Ovary (tissue), 9 donors: ENCODE data around the gene FOXO1. TPM values are rescaled to one million over a fixed set of nuclear protein-coding genes. Genes with fewer than 3 reads are reported as not detected.

Source experiments
- DNase-seq, 5 donors: peaks; one replicate each; pipeline ENCODE4 v3.0.0-alpha.2; 2019 to 2020
- H3K27ac ChIP-seq, 2 donors: fragments of 200-600 bp; one replicate each; pipeline versions ENCODE4 v1.5.1 to v1.8.0; 2019 to 2022
- H3K27me3 ChIP-seq: fragments of 200-600 bp; one replicate; pipeline ENCODE4 v1.8.0; 2022
- H3K36me3 ChIP-seq: fragments of 200-600 bp; sonication (generic); one replicate; pipeline ENCODE4 v1.5.1; 2019
- H3K4me1 ChIP-seq: one replicate; pipeline ENCODE4 v1.8.1; 2013; ENCODE audit warnings: mild to moderate bottlenecking, moderate library complexity; ENCODE audit not compliant: insufficient read depth
- H3K4me3 ChIP-seq: fragments of 200-600 bp; sonication (generic); one replicate; pipeline ENCODE4 v1.5.1; 2017
- H3K9me3 ChIP-seq, 2 donors: fragments of 200-600 bp in 1 of 2; sonication (generic) in 1 of 2; one replicate each; pipeline versions ENCODE4 v1.5.1 to v1.8.1; 2013 to 2019; ENCODE audit warnings: mild to moderate bottlenecking in 1 of 2, moderate library complexity in 1 of 2
- CTCF ChIP-seq, 3 donors: fragments of 450-650 bp in 2 of 3; fragments of 200-600 bp in 1 of 3; IDR thresholded peaks; one replicate each; pipeline versions ENCODE4 v1.5.1 to v1.8.0; 2016 to 2022; ENCODE audit warnings: antibody characterized with exemption in 3 of 3, mild to moderate bottlenecking in 1 of 3
- EP300 ChIP-seq: sonication (generic); formaldehyde crosslinking; IDR thresholded peaks from one replicate; pipeline ENCODE4 v1.6.1; 2017; ENCODE audit warnings: antibody characterized with exemption
- POLR2A ChIP-seq: fragments of 450-650 bp; IDR thresholded peaks from one replicate; pipeline ENCODE4 v1.6.1; 2017; ENCODE audit warnings: antibody characterized with exemption, mild to moderate bottlenecking, moderate library complexity
- WGBS, 3 donors: extraction: QIAGEN DNeasy Blood & Tissue Kit in 1 of 3; methylation state at CpG; one replicate each; pipeline versions ENCODE4 v1.1.5 to v1.1.7; 2013 to 2017; 5-methylcytosine and 5-hydroxymethylcytosine counted together
- intact Hi-C, 4 donors: fragments of 100-400 bp; cut with DNase I; formaldehyde crosslinking; loops; one replicate each; pipeline versions ENCODE4 v1.11.0 to v1.15.1; 2022 to 2023
- polyA plus RNA-seq, 2 donors: library from polyadenylated mRNA; stranded (reverse); fragments of 200-250 nt in 1 of 2; fragments of 350-450 nt in 1 of 2; fragmentation: Illumina TruSeq in 1 of 2; extraction: RNeasy Lipid Tissue Mini Kit (QIAGEN cat#74804) in 1 of 2; gene quantifications; one replicate each; pipeline ENCODE4 v1.2.3, GENCODE V29; 2013 to 2014
- total RNA-seq, 7 donors: library from RNA; depleted of rRNA in 2 of 7; stranded (reverse); fragments of >200 nt in 2 of 7; fragmentation: NEBNext Ultra II Directional in 3 of 7; extraction: Animal tissue kit (Norgen Biotek cat#: 25700) in 3 of 7; gene quantifications; one replicate each; pipeline versions ENCODE4 v1.1.0 to v1.2.4, GENCODE V29; 2016 to 2023
- donor health status: DM: no; HTN: no; CAD: no; lungs with moderate emphysema.
- donor health status: DM: no; HTN: no; CAD: no.
- donor health status: Bipolar disorder and iron deficiency.
- donor health status: DM: yes; HTN: yes; CAD: no.
- donor health status: DM: no; HTN: no; CAD: no.
- donor health status: DM: yes; HTN: yes; CAD: no.

The FOXO1 gene
- total and polyA plus RNA-seq, 9 donors, result 51.5 to 157 (median 107) TPM

DNA sequence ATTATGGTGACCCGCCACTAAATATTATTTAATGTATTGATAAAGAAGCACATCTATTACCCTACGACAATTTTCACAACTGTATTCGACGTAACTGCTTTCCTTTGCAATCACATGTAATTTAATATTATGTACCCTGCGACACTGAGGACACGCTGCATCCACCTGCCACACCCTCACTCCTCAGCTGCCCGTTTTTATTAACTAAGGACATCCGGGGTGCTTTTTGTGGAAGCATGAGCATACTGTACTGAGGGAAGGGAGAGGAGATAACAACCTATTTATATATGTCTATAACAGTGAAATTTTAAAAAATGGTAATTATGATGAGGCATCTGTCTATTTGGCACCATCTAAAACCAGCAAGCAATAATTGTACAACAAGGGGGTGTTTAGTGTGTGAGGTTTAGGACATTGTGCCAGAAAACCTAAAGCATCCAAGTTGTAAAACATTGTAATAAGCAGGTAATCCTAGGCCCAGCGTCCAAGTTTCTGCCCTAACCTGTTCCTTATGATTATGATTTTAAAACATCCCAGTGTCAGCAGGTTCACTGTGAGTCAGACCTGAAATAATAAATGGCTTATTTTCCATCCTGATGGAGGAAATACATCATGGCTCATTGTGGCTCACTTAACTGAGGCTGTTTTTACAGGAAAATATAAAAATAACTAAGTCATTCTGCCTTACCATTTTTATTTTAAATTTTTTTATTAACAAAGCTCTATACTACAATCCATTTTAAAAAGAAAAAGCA lies 56.3 kb downstream of the FOXO1 start:
- H3K4me1 ChIP-seq, result peaks cover 36% of the 10 kb centered on the region
- H3K27me3 ChIP-seq, result no peaks in the 10 kb centered on the region
- H3K9me3 ChIP-seq, result no peaks in the 10 kb centered on the region
- H3K4me3 ChIP-seq, result no peak overlapping the region
- no peak overlapping the region for H3K27ac ChIP-seq
- DNase-seq, result no peak
- TF ChIP-seq CTCF (IDR thresholded peaks at IDR 0.05), result no peak
- no peak for TF ChIP-seq POLR2A
- no peak for TF ChIP-seq EP300
- no peaks in the 10 kb centered on the region for H3K36me3 ChIP-seq
- intact Hi-C loops, result no loop called here
- WGBS, 3 donors, result 78 to 85% (median 81%) methylated on average over 9 of the region's 9 CpGs

GRCh38 chr13:40608308-40608707 lies 58.1 kb downstream of the FOXO1 start:
- intact Hi-C loops, result no loop called here
- WGBS, 3 donors, result 96 to 98% (median 97%) methylated on average over 1 of the region's 1 CpG
- Histone ChIP-seq H3K36me3 (no peaks in the 10 kb centered on the region), H3K4me3 (no peak overlapping the region), H3K27me3 (no peaks in the 10 kb centered on the region), H3K4me1 (peaks cover 23% of the 10 kb centered on the region), H3K27ac (no peak overlapping the region), H3K9me3 (no peaks in the 10 kb centered on the region)
- DNase-seq, result no peak
- TF ChIP-seq CTCF (IDR thresholded peaks at IDR 0.05) (no peak), POLR2A (no peak), EP300 (no peak)

DNA sequence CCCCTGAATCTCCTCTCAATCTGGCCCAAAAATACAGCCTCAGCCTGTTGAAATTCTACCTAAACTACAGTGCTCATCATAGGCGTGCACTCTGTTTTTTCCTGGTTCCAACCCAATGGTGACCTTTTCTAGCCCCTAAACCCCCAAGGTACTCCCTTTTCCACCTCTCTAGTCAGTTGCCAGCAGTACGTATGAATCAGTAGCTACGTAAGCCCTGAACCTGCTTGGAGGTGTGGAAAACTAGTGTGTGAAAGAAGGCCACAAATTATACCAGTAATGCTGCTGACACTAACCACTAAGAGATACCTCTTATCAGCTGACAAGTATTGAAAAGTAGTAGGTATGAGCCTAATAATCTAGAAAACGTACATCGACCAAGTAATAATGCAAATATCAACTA lies 60.9 kb downstream of the FOXO1 start:
- WGBS, 3 donors, result 79 to 81% (median 79%) methylated on average over 5 of the region's 5 CpGs
- DNase-seq, result no peak
- no peaks in the 10 kb centered on the region for H3K9me3 ChIP-seq
- no peaks in the 10 kb centered on the region for H3K36me3 ChIP-seq
- intact Hi-C loops, result no loop called here
- H3K4me1 ChIP-seq, result peaks cover 18% of the 10 kb centered on the region
- no peak overlapping the region for H3K27ac ChIP-seq
- H3K27me3 ChIP-seq, result no peaks in the 10 kb centered on the region
- TF ChIP-seq POLR2A (no peak), EP300 (no peak), CTCF (IDR thresholded peaks at IDR 0.05) (no peak)
- H3K4me3 ChIP-seq, result no peak overlapping the region

DNA sequence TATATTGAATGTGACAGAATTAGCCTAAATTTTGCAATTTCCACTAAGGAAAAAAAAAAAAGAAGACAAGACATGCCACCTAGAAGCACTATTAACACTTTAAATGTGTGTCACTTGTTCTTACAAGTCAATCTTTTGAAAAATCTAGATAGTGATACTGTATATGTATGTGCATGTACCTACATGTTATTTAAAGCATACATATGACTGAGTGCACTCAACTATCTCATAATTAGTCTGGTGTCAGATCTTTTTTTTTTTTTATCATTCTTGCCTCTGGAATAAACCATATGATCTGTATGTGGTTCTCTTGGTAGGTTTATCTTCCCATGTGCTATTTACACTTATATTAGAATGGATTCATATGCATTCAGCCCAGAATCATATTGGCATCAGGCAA lies 62.3 kb downstream of the FOXO1 start:
- no peak overlapping the region for H3K4me3 ChIP-seq
- H3K4me1 ChIP-seq, result peaks cover 25% of the 10 kb centered on the region
- no peaks in the 10 kb centered on the region for H3K27me3 ChIP-seq
- TF ChIP-seq EP300, result no peak
- TF ChIP-seq POLR2A, result no peak
- TF ChIP-seq CTCF (IDR thresholded peaks at IDR 0.05), result no peak
- H3K27ac ChIP-seq, result no peak overlapping the region
- intact Hi-C loops, result no loop called here
- DNase-seq, result no peak
- H3K9me3 ChIP-seq, result no peaks in the 10 kb centered on the region
- H3K36me3 ChIP-seq, result no peaks in the 10 kb centered on the region
